ENCODE measurements around the gene PPARD.
A peak's percentile ranks its signal among the peaks of the same experiment; 100 is the strongest.
"Not testable (repeated sequence)": the region's sequence is repeated elsewhere in the genome, so short reads cannot be mapped to it uniquely, and the experiment has no call there.

Gene PPARD

GRCh38 chr6:35312076-35312800, 30.1 kb upstream of the PPARD start:
- DNase-seq (ENCODE audit: low read depth), result no peak

DNA sequence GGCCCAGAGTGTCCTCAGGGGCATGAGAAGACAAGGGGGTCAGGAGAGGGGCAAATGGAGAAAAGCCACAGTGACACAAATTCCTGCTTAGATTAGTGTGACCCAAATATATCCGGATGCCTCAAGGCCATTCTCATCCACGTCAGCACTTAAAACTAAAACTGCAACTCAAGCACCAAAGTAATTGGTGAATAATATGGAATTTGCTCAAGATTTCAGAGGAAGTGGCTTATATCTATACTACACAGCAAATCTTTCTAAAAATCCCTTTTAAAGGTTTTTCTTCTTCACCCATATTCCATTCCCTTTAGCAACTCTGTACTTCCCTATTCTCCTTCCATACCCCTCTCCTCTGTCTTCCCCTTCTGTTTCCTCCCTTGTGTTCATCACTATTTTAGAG, 29.6 kb upstream of the PPARD start:
- no peak for DNase-seq (ENCODE audit: low read depth)

DNA sequence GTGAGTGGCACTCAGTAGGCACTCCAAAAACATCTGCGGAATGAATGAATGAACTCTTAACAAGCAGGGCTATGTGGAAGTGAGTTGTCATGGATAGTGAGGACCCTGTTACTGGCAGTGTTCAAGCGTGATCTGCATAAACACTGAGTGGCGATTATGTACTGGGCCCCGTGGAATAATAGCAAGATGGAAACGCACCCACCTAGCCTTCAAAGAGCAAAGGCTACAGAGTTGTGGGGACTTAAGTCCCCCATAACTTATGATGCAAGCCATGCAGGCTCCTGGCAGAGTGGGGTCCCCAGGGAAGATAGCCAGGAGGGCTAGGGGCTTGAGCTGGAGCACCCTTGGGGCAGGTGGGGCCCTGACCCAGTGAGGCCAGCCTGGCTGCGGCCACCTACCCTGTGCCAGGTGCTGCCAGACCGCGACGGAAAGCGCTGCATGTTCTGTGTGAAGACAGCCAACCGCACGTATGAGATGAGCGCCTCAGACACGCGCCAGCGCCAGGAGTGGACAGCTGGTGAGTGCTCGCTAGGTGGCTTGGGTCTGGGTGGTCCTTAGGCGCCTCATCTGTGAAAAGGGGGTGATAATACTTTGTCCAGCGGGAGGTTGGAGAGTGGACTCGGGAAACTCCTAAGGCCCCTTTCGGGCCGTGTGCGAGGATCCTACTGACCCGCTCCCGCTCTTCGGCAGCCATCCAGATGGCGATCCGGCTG, 24.7 kb upstream of the PPARD start:
- DNase-seq (ENCODE audit: low read depth), result no peak

DNA sequence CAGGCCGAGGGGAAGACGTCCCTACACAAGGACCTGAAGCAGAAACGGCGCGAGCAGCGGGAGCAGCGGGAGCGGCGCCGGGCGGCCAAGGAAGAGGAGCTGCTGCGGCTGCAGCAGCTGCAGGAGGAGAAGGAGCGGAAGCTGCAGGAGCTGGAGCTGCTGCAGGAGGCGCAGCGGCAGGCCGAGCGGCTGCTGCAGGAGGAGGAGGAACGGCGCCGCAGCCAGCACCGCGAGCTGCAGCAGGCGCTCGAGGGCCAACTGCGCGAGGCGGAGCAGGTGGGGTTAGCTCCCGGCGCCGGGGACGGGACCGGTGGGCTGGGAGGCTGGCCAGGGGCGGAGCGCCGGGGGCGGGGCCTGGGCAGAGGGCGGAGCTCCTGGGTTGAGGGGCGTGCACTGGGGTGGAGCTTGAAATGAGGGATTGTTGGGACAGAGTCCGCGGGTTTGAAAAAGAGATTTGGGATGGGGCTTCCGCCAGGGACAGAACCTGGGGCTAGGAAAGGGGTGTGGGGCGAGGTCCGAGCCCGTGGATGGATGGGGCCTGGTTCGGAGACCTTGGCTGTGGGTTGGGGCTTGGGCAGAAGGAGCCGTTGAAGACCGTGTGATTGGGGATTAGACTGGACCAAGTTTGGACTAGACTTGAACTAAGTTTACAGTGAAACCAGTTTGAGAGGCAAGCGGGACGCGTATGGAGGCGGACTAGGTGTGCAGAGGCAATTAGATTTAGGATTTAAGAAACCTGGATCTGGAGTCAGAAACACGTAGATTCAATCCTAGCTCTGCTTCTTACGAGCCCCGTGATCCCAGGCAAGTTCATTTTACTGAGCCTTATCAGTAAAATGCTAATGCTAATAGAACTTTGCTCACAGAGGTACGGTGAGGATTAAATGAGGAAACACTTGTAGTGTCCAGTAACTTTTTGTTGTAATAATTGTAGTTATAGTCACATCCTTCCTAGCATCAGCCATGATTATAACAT, 23.9 kb upstream of the PPARD start:
- no peak for DNase-seq (ENCODE audit: low read depth)

- no peak for DNase-seq (ENCODE audit: low read depth)
Observed at GRCh38 chr6:35319346-35320030, 22.9 kb upstream of the PPARD start.

DNA sequence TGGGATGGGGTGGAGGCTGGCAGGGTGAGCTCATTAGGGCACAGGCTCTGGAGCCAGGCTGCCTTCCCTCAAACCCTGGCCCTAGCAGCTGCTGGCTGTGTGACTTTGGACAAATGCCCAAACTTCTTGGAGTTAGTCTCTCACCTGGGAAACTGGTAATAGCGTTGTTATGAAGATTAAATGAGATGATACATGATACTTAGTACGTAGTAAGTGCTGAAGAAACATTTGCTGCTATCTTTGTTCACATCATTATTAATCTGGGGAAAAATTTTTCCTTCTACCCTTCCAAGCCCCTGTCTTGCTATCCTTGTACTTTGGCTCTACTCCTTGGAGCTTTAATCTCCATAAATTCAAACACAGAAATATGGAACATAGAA, 22.3 kb upstream of the PPARD start:
- DNase-seq (ENCODE audit: low read depth), result no peak

DNA sequence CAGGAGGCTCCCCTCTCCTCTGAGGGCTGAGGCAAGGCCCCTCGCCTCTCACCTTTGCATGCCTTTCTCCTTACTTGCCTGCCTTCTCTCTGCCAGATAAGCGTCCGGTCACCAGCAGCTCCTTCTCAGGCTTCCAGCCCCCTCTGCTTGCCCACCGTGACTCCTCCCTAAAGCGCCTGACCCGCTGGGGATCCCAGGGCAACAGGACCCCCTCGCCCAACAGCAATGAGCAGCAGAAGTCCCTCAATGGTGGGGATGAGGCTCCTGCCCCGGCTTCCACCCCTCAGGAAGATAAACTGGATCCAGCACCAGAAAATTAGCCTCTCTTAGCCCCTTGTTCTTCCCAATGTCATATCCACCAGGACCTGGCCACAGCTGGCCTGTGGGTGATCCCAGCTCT, 21.3 kb upstream of the PPARD start:
- no peak for DNase-seq (ENCODE audit: low read depth)

DNA sequence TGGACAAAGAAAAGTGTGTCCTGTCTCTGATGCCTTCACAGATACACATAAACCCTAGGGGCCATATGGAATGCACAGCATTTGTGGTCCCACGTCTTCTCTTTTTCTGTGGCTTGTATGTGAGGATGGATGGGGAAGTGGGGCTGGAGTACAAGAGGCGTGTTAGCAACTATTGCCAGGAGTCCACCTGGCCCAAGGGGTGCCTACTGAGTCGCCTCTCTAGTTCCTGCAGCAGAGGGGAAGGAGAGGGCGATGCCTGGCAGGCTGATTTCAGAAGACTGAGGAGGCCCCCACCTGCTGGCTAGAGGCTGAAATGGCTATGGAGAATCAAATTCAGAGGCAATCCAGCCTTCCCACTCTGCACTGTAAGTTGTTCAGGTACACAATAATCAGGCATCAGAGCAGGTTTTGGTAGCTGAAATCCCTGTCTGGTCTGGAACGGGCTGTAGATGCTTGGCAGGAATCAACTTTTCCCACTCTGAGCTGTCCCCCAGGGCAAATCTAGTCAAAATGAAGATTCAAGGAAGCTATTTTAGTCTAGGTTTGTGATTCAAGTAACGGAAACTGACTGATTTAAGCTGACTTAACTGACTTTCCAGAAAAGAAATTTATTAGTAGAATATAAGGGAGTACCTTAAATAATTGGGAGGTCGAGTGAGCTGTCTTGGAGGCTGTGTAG, 14.9 kb upstream of the PPARD start:
- DNase-seq (ENCODE audit: low read depth), result peak; percentile 64

GRCh38 chr6:35328108-35328723, 14.1 kb upstream of the PPARD start:
- no peak for DNase-seq (ENCODE audit: low read depth)

- DNase-seq (ENCODE audit: low read depth), result not testable (repeated sequence)
Observed at GRCh38 chr6:35328965-35329364, 13.4 kb upstream of the PPARD start.

DNA sequence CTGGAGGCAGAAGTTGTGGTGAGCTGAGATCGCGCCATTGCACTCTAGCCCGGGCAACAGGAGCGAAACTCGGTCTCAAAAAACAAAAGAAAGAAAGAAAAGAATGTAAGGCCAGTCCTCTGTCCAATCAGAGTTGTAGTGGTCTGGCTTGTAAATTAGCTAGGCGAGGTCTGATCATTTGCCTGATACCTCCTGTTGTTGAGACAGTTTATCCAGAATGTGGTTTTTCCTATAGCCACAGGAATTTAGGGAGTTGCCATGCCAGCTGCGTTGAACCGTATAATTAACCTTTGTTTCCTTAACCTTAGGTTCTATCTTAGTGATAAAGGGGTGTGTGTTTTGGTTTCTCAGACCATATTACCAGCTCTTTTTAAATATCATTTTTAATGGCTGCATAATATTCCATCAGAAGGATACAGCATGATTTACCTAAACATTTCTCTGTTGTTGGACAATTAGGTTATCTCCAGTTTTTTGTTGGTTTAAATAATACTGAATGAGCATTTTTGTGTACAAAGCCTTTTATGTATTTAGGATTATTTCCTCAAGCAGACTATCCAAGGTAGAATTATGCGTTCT, 11.7 kb upstream of the PPARD start:
- DNase-seq (ENCODE audit: low read depth), result no peak

DNA sequence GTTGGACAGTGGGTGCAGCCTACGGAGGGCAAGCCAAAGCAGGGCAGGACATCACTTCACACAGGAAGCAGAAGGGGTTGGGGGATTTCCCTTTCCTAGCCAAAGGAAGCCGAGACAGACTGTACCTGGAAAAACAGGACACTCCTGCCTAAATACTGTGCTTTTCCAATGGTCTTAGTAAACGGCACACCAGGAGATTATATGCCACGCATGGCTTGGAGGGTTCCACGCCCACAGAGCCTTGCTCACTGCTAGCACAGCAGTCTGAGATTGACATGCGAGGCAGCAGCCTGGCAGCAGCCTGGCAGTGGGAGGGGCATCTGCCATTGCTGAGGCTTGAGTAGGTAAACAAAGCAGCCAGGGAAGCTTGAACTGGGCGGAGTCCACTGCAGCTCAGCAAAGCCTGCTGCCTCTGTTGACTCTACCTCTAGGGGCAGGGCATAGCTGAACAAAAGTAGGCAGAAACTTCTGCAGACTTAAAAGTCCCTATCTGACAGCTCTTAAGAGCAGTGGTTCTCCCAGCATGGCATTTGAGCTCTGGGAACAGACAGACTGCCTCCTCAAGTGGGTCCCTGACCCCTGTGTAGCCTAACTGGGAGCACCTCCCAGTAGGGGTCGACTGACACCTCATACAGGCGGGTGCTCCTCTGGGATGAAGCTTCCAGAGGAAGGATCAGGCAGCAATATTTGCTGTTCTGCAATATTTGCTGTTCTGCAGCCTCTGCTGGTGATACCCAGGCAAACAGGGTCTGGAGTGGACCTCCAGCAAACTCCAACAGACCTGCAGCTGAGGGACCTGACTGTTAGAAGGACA, 10.1 kb upstream of the PPARD start:
- DNase-seq (ENCODE audit: low read depth), result peak; percentile 23

DNA sequence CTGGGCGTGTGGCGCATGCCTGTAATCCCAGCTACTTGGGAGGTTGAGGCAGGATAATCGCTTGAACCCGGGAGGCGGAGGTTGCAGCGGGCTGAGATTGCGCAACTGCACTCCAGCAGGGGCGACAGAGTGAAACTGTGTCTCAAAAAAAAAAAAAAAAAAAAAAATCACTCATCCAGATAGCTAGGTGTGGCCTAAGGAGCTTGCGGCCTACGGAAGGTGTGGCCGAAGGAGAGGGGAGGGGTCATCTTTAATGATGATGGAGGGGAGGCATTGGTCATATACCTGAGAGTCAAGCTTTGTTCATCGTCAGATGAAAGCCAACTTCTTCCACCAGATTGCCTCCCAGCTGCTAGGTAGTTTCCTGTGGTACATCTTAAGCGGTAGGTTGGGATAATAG, 801 bp upstream of the PPARD start:
- no peak for DNase-seq (ENCODE audit: low read depth)

DNA sequence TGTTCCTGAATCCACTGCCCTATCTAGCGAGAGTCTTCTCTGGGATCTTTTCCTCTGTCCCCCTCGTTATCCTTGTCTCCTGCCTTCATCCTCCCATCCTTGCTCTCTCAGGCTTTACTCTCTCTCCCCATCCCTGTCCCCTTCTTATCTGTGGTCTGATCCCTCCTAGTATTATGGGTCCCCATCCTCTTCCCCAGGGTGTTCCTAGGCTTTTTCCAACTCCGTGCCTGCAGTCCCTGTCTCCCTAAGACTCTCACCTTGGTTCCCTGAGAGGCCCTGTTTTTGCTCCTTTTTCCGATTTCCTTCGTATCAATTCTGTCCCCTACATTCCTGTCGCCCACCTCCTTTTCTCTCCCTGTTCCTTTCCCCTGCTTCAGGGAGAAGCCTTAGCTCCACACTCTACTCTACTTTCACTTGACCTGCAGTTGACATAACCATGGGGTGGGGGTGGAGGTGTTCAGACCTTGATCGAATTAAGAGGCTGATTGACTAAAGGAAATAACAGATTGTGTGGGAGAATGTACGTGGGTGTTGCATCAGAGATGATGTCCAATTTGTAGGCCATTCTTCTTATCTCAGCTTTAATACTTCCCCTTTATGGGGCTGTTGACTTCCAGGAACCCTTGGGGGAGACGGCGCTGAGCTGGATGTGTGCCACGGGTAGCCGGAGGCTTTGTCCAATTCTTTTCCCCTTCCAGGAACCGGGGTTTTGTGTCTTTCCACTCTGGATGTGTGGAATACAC, 905 bp downstream of the PPARD start:
- DNase-seq (ENCODE audit: low read depth), result no peak

DNA sequence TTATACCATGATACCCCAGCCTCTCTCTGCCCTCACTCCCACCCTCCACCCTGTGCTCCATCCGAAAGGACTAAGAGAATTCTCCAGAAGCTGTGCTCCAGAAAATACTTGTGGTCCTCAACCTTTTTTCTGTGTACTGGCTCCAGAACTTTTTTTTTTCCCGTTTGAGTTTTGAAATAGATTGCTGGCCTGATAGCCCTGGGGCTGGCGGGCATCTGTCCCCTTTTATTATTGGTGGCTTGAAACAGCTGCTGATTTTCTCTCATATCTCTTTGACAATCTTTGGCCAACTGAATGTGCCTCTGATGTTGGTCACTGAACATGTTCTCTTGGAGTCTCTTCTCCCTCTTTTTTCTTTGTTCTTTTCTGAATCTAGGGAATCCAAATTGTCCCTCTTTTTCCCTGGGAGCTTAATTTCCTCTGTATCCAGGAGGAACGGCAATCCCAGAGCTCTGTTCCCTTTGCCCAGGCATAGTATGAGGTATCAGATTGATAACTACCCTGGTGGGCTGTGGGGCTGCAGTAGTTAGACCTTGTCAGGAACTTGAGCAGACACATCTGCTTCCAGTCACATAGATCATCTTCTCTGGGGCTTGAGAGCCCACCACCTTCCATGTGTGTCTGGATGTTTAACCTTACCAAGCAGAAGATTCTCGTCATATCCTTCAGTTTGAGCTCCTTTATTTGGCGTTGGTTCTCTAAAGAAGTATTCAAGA, 1.6 kb downstream of the PPARD start:
- DNase-seq (ENCODE audit: low read depth), result no peak

DNA sequence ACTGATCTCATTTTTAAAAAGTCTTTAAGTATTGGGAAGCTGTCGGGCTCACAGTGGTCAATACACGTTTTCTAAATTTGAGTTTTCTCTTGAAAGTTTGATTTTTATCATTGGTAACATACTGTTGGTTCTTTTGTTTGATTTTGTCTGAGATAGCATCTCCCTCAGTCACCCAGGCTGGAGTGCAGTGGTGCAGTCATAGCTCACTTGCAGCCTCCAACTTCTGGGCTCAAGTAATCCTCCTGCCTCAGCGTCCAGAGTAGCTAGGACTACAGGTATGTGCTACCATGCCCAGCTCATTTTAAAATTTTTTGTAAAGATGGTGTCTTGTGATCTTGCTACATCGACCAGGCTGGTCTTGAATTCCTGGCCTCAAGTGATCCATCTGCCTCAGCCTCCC, 9.1 kb downstream of the PPARD start:
- DNase-seq (ENCODE audit: low read depth), result no peak

DNA sequence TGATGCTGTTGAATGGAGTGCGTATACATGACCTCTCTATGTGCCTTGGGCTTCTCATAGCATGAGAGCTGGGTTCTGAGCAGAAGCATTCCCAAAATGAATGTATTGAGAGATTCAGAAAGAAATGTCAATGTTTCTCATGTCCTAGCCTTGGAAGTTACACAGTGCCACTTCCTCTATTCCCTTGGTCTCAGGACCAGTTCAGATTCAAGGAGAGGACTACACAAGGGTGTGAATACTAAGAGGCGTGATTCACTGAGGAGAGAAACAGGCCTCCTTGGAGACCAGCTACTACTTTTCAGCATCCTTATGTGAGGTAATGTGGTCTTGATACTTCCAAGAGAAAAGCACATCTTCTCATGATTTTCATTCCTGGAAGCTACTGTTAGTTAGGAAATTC, 10.4 kb downstream of the PPARD start:
- no peak for DNase-seq (ENCODE audit: low read depth)

DNA sequence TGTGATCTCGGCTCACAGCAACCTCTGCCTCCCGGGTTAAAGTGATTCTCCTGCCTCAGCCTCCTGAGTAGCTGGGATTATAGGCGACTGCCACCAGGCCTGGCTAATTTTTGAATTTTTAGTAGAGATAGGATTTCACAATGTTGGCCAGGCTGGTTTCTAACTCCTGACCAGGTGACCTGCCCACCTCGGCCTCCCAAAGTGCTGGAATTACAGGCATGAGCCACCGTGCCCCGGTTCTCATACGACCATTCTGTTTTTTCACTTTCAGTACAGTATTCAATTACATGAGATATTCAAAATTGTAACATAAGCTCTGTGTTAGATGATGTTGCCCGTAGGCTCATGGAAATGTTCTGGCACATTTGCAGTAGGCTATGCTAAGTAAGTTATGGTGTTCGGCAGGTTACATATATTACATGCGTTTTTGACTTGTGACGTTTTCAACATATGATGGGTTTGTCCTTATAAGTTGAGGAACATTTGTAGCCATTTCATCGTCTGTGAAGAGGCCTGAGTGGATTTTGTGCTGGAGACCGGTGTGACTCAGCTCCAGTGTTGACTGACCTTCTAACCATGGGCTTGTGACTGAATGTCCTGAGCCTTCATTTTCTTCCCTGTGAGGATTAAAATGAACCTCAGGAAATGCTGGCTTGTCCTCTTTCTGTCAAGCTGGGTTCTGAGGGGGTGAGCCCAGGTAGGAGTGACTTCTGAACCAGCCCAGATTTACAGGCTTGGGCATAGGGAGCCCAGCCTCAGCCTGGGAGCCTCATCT, 12.2 kb downstream of the PPARD start:
- DNase-seq (ENCODE audit: low read depth), result no peak

All from activated T-cell treated with anti-CD3 and anti-CD28 coated beads for 24 hours (primary cell).